NB4 (cell line): ENCODE results near the gene UCP3.

Source experiments
- DNase-seq: peaks from one replicate; pipeline ENCODE4 v3.0.0; 2010; ENCODE audit warnings: low read depth
- H3K4me3 ChIP-seq: one replicate; pipeline ENCODE4 v1.5.1; 2011; ENCODE audit warnings: mild to moderate bottlenecking, low read depth, low read length, moderate library complexity
- CTCF ChIP-seq: IDR thresholded peaks from one replicate; pipeline ENCODE4 v1.5.1; 2012; ENCODE audit warnings: low read depth, low read length
- MAX ChIP-seq: IDR thresholded peaks from 2 replicates; pipeline ENCODE4 v1.6.1; 2011; ENCODE audit warnings: low read depth, low read length
- MYC ChIP-seq: IDR thresholded peaks from 2 replicates; pipeline ENCODE4 v1.6.1; 2011; ENCODE audit warnings: low read depth, low read length
- POLR2A ChIP-seq: IDR thresholded peaks from 2 replicates; pipeline ENCODE4 v1.6.1; 2011; ENCODE audit warnings: mild to moderate bottlenecking; ENCODE audit not compliant: insufficient read length; ENCODE audit errors: extremely low read depth

The UCP3 gene

GRCh38 chr11:74019860-74020259, 11.0 kb upstream of the UCP3 start:
- DNase-seq = peak; percentile 12
- no peak overlapping the region for H3K4me3 ChIP-seq
- TF ChIP-seq CTCF = no peak
- TF ChIP-seq MYC = no peak
- no peak for TF ChIP-seq MAX
- no peak for TF ChIP-seq POLR2A

GRCh38 chr11:74019104-74019738, 10.3 kb upstream of the UCP3 start:
- TF ChIP-seq MAX (no peak), MYC (no peak), CTCF (no peak), POLR2A (no peak)
- DNase-seq = no peak
- H3K4me3 ChIP-seq = no peak overlapping the region

- no peak overlapping the region for H3K4me3 ChIP-seq
- DNase-seq = peak; percentile 41
- TF ChIP-seq MAX (no peak), CTCF (no peak), POLR2A (no peak), MYC (no peak)
Measured at GRCh38 chr11:74018331-74019005, 9.6 kb upstream of the UCP3 start.

- TF ChIP-seq MYC = no peak
- H3K4me3 ChIP-seq = no peak overlapping the region
- no peak for DNase-seq
Measured at GRCh38 chr11:74017631-74018030, 8.7 kb upstream of the UCP3 start.

- DNase-seq = no peak
- TF ChIP-seq MAX (no peak), POLR2A (no peak), MYC (no peak), CTCF (no peak)
- H3K4me3 ChIP-seq = no peak overlapping the region
Measured at GRCh38 chr11:74015919-74016684, 7.2 kb upstream of the UCP3 start.

- DNase-seq = no peak
- H3K4me3 ChIP-seq = no peak overlapping the region
- TF ChIP-seq MYC (no peak), MAX (no peak), CTCF (no peak), POLR2A (no peak)
Measured at GRCh38 chr11:74014880-74015279, 6.0 kb upstream of the UCP3 start.
